Measurements from ENCODE around the gene CDCA5. TPM values are rescaled to one million over a fixed set of nuclear protein-coding genes. Genes with fewer than 3 reads are reported as not detected.

The CDCA5 gene
- total RNA-seq, 2 donors from 2014 or later, result 48.1 to 82.6 TPM

- Histone ChIP-seq H3K9me3 (ENCODE audit: control insufficient read depth, low read length) (no peaks in the 10 kb centered on the region), H3K9ac (ENCODE audit: extremely low read depth, low read length, poor library complexity, severe bottlenecking) (no peak overlapping the region), H3K27ac (ENCODE audit: low read depth, low read length) (no peak overlapping the region), H3K4me3 (ENCODE audit: low read length) (no peak overlapping the region), H3K27me3 (ENCODE audit: control insufficient read depth, insufficient read depth, low read length, poor library complexity, severe bottlenecking) (no peaks in the 10 kb centered on the region), H3K36me3 (ENCODE audit: control insufficient read depth, insufficient read depth, low read length) (peaks cover 7% of the 10 kb centered on the region), H3K4me1 (ENCODE audit: control insufficient read depth, insufficient read depth, low read length) (no peaks in the 10 kb centered on the region)
- no peak for TF ChIP-seq CTCF (conservative IDR thresholded peaks at IDR 0.05)
- H3K4me1 Mint-ChIP-seq, result peaks cover 6% of the 10 kb centered on the region
- H3K36me3 Mint-ChIP-seq (ENCODE audit: low read depth), result peaks cover 10% of the 10 kb centered on the region
- no peak overlapping the region for H3K27ac Mint-ChIP-seq
- no peak for DNase-seq
- H3K27me3 Mint-ChIP-seq (ENCODE audit: insufficient read depth), result peaks cover 9% of the 10 kb centered on the region
- no peaks in the 10 kb centered on the region for H3K9me3 Mint-ChIP-seq
- WGBS, 2 experiments (ENCODE audit: insufficient coverage in 1 of 2, insufficient read length in 1 of 2), result 87 to 98% methylated on average over 5 of the region's 5 CpGs
- no peak overlapping the region for H3K4me3 Mint-ChIP-seq
Measured at GRCh38 chr11:65045061-65045460, 38.8 kb downstream of the CDCA5 start.

GRCh38 chr11:65043881-65044501 is 39.8 kb downstream of the CDCA5 start:
- WGBS, 2 experiments (ENCODE audit: insufficient coverage in 1 of 2, insufficient read length in 1 of 2), result 95 to 97% methylated on average over 22 to 23 of the region's 23 CpGs
- Histone ChIP-seq H3K9ac (ENCODE audit: extremely low read depth, low read length, poor library complexity, severe bottlenecking) (no peak overlapping the region), H3K27me3 (ENCODE audit: control insufficient read depth, insufficient read depth, low read length, poor library complexity, severe bottlenecking) (no peaks in the 10 kb centered on the region), H3K36me3 (ENCODE audit: control insufficient read depth, insufficient read depth, low read length) (peaks cover 7% of the 10 kb centered on the region), H3K27ac (ENCODE audit: low read depth, low read length) (no peak overlapping the region), H3K4me3 (ENCODE audit: low read length) (no peak overlapping the region), H3K9me3 (ENCODE audit: control insufficient read depth, low read length) (no peaks in the 10 kb centered on the region), H3K4me1 (ENCODE audit: control insufficient read depth, insufficient read depth, low read length) (no peaks in the 10 kb centered on the region)
- no peaks in the 10 kb centered on the region for H3K9me3 Mint-ChIP-seq
- DNase-seq, result no peak
- H3K36me3 Mint-ChIP-seq (ENCODE audit: low read depth), result peaks cover 10% of the 10 kb centered on the region
- peaks cover 9% of the 10 kb centered on the region for H3K27me3 Mint-ChIP-seq (ENCODE audit: insufficient read depth)
- H3K27ac Mint-ChIP-seq, result no peak overlapping the region
- no peak for TF ChIP-seq CTCF (conservative IDR thresholded peaks at IDR 0.05)
- no peak overlapping the region for H3K4me3 Mint-ChIP-seq
- peaks cover 6% of the 10 kb centered on the region for H3K4me1 Mint-ChIP-seq

GRCh38 chr11:65042891-65043290 is 40.9 kb downstream of the CDCA5 start:
- TF ChIP-seq CTCF (conservative IDR thresholded peaks at IDR 0.05), result no peak
- H3K9ac ChIP-seq (ENCODE audit: extremely low read depth, low read length, poor library complexity, severe bottlenecking), result no peak overlapping the region
- no peaks in the 10 kb centered on the region for H3K9me3 ChIP-seq (ENCODE audit: control insufficient read depth, low read length)
- no peaks in the 10 kb centered on the region for H3K27me3 ChIP-seq (ENCODE audit: control insufficient read depth, insufficient read depth, low read length, poor library complexity, severe bottlenecking)
- DNase-seq, result no peak
- no peaks in the 10 kb centered on the region for H3K9me3 Mint-ChIP-seq
- H3K27ac ChIP-seq (ENCODE audit: low read depth, low read length), result no peak overlapping the region
- H3K4me1 Mint-ChIP-seq, result peaks cover 3% of the 10 kb centered on the region
- H3K27ac Mint-ChIP-seq, result no peak overlapping the region
- WGBS, 2 experiments (ENCODE audit: insufficient coverage in 1 of 2, insufficient read length in 1 of 2), result 94 to 95% methylated on average over 5 to 6 of the region's 6 CpGs
- H3K4me3 Mint-ChIP-seq, result peak overlapping the region; percentile 77
- peaks cover 12% of the 10 kb centered on the region for H3K36me3 ChIP-seq (ENCODE audit: control insufficient read depth, insufficient read depth, low read length)
- H3K4me3 ChIP-seq (ENCODE audit: low read length), result peak overlapping the region; percentile 84
- peaks cover 15% of the 10 kb centered on the region for H3K36me3 Mint-ChIP-seq (ENCODE audit: low read depth)
- no peaks in the 10 kb centered on the region for H3K4me1 ChIP-seq (ENCODE audit: control insufficient read depth, insufficient read depth, low read length)
- H3K27me3 Mint-ChIP-seq (ENCODE audit: insufficient read depth), result peaks cover 4% of the 10 kb centered on the region
